Upper lobe of left lung (tissue), 4 donors: Measurements from ENCODE around the gene NAA30.

Experiments used
- EP300 ChIP-seq, 4 donors: sonication (generic); formaldehyde crosslinking; IDR thresholded peaks; one replicate each; pipeline ENCODE4 v1.5.1; 2017; ENCODE audit warnings: antibody characterized with exemption in 4 of 4, control low read depth in 2 of 4
- POLR2AphosphoS5 ChIP-seq, 2 donors: sonication (generic); formaldehyde crosslinking; IDR thresholded peaks; one replicate each; pipeline ENCODE4 v1.5.1; 2017; ENCODE audit warnings: antibody characterized with exemption in 2 of 2
- TF ChIP-seq, protein P1 (sequence below), 6 experiments: fragments of 450-650 bp in 4 of 6; fragments of 200-600 bp in 2 of 6; sonication (generic) in 2 of 6; IDR thresholded peaks; one replicate each; pipeline ENCODE4 v1.5.1; 2016 to 2019; ENCODE audit warnings: antibody characterized with exemption in 6 of 6

DNA sequence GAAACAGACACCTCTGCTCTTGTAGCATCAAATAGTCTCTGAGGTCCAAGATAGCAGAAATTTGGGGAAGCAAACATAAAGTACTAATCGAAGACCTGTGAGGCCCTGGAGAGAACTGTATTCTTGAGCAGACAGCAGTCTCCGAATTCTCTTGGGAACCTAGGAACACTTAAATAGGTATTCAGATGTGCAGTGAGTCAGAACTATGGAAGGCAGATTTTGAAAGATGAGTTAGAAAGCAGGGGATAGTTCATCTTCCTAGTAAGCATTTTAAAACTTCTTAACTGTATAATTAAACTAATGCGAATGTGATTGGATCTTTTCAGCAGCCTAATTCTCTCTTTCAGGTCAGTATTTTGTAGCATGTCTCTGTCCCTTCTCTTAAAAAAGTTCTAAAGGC lies 30.6 kb downstream of the NAA30 start:
- TF ChIP-seq, protein P1, sequence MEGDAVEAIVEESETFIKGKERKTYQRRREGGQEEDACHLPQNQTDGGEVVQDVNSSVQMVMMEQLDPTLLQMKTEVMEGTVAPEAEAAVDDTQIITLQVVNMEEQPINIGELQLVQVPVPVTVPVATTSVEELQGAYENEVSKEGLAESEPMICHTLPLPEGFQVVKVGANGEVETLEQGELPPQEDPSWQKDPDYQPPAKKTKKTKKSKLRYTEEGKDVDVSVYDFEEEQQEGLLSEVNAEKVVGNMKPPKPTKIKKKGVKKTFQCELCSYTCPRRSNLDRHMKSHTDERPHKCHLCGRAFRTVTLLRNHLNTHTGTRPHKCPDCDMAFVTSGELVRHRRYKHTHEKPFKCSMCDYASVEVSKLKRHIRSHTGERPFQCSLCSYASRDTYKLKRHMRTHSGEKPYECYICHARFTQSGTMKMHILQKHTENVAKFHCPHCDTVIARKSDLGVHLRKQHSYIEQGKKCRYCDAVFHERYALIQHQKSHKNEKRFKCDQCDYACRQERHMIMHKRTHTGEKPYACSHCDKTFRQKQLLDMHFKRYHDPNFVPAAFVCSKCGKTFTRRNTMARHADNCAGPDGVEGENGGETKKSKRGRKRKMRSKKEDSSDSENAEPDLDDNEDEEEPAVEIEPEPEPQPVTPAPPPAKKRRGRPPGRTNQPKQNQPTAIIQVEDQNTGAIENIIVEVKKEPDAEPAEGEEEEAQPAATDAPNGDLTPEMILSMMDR (IDR thresholded peaks at IDR 0.05): no peak
- no peak for TF ChIP-seq EP300 (IDR thresholded peaks at IDR 0.05)
- TF ChIP-seq POLR2AphosphoS5 (IDR thresholded peaks at IDR 0.05): no peak
